Stimulated activated CD8-positive, alpha-beta memory T cell treated with anti-CD3 and anti-CD28 coated beads, Interleukin-7, amount 100 ng/mL, for 48 hours (primary cell): ENCODE data around the gene PEPD.
A peak's percentile ranks its signal among the peaks of the same experiment; 100 is the strongest.

ENCODE experiments used
- DNase-seq, 2 donors: peaks; one replicate each; pipeline ENCODE4 v3.0.0-alpha.2; 2020; ENCODE audit warnings: low read depth in 1 of 2; ENCODE audit errors: extremely low read depth in 1 of 2

The PEPD gene

DNA sequence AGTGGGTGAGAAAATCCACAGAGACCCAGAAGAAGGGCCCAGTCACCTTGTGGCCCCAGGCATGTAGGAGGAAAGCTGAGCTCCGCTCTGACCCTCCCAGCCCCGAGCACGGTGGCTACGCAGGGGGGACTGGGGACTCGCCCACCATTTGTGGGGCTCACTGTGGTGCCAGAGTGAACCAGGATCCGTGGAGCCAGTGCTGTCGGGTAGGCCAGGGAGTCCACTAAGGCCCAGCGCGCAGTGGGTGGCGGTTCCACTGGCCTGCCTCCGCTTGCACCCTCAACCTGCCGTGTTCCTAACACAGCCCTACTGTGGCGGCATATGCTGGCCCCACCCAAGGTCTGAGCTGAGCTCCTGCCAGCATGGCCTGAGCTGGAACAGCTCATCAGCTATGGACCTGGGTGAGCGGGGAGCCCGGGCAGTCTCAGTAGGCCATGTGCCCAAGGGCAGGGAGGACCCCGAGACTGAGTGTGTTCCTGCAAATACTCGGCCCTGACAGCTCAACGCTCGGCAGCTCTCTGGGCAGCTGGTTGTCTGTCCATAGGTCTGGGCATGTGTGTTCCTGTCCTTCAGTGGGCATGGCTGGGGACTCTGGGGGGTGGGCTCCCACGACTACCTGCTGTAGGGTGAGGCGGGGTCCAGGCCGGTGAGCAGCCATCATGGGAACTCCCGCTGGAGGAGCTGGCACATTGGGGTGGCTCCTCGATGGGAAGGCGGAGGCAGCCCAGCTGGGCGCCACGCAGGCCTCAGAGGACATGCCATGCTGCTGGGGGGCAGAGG, 111.5 kb downstream of the PEPD start:
- DNase-seq = no peak

DNA sequence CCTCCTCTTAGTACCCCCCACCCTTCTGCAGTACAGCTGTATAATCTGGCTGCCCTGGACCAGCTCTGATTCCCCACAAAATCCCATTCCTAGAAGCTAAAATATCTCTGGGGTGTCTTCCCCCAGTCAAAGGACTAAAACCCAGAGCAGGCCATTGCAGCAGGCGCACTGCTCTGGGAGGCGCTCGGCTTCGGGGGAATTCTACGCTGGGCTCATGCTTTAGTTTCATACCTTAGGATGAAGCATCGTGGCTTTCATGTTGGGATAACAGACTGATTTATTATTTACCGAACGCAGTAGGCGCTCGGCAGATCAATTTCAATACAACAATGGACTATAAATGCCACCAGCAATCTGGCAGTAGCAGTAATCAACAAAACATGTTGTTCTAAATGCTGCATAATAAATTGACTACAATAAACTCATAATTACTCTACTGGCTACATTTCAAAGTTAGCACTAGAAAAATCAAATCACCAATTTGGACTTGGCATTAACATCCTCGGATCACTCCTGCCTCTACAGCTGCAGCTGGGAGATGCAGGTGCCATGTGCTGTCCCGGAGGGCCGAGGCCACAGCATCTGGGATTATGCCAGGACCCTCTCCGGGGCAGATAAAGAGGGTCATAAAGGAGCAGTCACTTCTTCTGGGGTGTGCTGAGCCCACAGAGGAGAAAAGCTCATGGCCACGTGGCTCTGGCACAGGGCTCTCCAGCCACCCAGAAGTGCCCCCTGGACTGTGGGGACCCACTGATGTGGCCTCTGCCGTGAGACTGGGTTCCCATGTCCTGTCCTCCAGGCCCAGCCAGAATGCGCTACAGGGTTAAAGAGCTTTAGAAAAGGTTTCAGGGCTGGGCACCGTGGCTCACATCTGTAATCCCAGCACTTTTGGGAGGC, 112.8 kb downstream of the PEPD start:
- DNase-seq = no peak

DNA sequence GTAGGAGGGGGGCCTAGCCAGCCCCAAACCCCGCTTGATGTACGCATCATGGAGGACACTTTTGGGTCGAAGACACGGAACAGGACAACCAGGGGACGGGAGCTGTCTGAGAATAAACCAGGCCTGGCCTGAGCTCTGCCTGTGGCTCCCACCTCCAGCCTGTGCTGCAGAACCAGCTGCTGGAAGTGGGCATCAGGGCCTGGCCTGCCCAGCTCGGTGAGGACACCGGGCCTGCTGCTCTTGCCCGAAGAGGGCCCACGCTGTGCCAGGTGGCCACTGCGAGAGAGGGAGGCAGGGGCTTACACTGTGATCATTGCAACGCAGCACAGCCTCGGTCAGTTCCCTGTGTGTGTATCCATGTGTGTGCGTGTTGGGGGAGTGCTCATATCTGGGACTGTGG, 113.5 kb downstream of the PEPD start:
- DNase-seq = no peak

DNA sequence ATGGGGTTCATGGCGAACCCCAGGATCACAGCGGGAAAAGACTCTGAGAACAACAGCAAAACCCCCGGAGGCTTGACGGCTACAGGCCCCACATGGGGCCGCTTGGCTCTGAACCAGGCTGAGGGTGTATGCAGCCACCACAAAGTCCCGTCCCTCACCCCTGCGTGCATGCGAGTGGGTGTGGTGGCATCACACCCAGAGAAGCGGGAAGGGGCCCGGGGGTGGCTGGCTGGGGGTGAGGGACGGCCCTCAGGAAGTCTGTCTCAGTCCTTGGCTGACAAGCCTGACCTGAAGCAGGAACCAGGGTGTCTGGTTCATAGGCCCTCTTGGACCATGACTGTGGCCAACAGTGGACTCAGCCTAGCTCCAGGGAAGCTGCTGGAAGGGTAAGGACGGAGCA, 113.9 kb downstream of the PEPD start:
- DNase-seq = no peak

DNA sequence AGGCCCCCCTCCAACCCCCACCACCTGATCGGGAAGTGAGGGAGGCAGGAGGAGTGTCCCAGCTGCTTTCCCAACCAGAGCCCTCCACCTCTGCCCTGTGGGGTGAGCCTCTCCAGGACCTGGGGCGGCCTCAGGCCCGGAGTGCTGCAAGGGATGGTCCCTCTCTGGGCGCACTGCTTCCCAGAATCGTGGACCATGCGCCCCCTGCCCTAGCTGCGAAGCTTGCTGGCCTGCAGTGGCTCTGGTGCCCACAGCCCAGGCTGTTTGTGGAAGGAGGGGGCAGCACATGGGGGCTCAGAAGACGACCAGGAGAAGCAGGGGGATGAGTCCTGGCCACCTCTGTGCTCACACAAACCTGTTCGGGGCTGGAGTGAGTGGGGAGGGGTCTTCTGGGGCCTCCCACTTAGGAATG, 114.4 kb downstream of the PEPD start:
- no peak for DNase-seq

DNA sequence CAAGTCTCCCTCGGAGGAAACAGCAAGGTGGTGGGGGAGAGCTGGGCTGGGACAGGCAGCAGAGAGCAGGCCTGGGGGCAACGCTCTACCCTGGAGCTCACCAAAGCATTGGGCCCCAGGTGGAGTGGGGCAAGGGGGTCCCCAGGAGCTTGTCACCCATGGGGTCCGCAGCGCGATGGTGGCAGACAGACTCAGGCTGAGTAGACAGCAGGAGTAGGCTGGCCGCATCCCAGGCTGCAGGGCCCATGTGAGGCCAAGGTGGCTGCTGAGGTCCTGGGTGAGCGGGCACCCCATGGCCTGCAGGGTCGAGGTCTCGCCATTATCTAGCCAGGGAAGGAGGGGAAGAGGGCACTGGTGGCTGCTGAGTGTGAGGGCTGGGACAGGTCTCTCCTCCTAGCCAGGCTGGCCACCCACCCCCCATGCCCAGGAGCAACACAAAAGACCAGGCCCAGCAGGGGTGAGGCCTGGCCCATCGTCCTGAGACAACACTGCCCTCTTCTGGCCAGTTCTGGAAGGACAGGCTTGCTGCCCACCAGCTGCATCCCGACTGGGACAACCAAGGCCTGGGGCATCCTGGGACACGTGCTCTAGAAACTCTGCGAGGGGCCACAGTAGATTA, 115.0 kb downstream of the PEPD start:
- peak; percentile 40 to 51 for DNase-seq

DNA sequence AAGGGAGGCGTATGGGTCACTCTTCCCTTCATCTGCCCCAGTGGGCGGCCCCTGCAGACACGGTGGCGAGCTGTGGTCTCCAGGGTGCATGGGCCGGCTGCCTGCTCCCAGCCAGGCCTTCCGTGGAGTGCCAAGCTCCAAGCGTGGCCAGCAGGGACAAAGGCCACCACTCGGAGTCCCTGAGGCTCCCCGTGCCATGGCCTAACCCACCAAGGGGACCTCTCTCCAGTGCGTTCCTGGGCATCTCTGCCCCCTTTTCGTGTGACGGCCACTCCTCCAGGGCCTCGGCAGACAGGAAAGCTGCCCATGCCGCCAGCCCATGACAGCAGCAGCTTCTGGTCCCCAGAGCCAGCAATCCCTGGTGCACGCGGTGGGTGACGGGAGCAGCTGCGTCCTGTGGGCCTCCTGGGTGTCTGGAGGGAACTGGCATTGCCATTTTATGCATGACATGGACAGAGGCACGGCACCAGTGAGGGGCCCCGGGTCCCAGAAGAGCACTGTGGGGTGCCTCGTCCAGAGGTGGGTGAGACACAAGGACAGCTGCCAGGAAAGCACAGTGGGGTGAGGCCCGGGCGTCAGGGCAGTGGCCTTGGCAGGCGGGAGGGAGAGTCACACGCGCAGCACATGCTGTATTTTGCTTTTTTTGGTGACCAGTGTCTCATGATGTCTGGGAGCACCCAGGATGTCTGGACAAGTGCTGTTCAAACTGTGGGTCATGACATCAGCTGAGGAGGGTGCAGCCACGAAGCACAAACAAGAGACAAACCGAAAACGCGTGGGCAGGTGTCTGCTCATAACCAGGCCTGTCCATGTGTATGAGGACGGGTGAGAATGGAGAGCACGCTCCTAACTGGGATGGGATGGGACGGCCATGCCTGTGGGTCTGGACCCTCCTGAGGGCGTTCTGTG, 115.8 kb downstream of the PEPD start:
- DNase-seq = no peak

DNA sequence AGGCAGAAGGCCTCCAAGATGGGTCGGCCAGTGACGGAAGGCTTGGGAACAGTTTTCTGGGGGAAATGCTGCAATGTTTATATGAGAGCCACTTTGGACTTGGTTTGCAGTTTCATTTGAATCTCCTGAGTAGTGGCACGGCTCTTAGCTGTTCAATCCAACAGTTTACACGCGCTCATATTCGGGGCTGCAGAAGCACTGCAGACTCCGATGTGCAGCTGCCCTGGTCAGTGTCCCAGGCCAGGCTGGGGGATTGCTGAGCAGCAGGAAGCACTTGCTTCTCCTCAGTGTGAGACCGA, 116.4 kb downstream of the PEPD start:
- DNase-seq = no peak

DNA sequence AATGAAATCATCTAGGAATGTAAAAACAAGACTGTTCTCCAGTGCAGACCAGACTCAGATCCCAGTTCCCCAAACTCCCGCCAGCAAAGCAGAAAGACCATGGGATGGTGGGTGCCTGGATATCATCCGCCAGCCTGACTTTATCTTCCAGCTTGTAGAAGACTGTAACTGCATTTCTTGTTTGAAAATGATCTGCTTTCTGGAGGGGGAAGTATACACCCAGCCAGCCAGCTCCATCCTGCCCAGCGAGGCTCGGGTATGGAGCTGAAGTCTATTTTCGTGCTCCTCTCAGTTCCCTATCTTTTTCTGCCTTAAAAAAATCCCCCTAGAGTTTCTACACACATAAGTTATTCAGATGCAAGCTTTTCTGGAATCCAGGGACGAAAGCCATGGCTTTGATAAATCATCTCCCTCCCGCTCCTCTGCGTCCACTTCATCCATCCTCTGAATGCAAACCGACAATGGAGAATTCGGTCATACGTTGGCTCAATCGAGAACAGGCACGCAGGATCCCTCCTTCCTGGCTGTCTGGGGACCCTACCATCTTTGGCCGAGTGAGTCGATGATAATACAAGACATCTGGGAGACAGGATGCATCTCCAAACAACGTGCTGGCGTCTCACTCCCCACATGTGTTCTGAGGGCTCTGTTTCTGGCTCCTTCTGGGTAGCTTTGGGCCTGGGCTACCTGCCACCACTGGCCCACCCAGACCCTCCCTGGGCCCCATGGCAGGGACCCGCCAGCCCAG, 116.9 kb downstream of the PEPD start:
- DNase-seq = no peak

DNA sequence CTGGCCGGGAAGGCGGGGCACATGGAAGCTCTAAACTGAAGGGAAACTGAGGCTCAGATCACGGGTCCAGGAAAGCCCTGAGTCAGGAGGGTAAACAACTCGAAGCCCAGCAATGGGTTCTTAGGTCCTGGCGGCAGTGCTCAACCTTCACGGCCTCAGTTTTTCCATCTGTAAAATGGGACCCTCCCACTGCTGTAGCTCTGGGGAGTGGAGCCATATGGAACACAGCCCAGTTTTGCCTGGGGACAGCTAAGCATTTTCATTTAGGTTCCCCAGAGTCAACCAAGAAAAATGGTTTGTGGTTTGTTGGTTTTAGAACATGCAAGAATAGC, 117.7 kb downstream of the PEPD start:
- DNase-seq = no peak

DNA sequence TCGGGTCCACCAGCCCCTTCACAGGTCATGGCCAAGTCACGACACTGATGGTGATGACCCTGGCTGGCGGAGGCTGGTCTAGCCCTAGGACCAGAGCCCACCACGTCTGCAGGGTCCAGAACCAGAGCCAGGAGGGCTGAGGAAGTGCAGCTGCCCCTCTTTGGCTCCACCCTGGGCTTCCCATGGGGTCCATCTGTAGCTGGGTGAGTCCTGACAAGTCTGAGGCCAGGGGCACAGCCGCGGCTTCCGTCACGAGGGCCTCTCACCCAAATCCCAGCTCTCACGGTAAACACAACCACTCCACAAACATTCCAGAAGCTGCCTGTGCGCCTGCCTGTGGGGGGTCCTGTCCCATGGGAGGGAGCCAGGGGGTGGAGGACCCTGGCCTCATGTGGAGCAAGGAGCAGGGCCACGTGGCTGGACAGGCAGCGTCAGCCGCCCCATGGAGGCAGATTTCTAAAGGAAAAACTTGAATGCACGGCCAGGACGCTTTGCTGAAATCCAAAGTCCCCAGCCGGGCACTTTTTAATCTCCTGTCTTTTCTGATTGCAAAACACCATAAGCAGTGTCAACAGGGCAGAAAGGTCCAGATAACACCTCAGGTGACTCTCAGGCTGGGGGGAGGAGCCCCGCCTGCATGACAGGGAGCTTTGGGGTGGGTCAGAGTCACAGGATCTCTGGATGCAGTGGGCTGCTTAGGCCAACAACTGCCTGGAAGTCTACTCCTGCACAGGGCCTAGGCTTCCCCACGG, 118.2 kb downstream of the PEPD start:
- DNase-seq = no peak

DNA sequence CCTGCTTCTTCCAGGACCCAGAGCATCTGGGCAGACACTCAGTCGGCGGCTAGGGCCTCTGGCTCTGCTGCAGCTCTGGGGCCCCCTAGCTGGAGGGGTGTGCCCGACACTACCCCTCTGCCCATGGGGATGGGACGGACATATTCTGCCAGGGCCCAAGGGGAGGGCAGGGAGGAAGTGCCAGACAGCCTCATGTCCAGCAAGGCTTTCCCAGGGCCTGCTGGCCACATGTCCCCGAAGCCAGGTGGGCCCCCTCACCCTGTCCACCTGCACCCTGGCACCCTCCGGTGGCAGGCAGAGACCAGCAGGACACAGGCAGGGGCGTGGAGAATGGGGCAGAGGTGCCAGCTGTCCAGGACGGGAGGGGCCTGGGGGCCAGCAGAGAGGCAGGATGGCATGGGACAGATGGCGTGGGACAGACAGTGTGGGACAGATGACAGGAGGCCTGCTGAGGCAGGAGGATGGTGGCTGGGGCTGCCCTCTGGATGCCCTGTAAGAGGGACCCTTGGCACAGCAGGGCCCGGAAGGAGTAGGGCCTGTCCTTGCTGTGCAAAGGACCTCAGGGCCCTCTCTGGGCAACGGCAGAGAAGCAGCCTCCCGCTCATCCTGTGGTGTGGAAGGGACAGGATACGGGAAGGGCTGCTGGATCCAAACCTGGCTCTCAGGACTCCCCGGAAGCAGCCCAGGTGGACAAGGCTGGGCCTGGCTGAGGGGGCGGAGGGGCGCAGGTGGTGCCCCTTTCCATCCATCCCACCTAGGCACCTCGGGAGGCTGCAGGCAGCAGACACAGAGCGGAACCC, 119.0 kb downstream of the PEPD start:
- no peak for DNase-seq

DNA sequence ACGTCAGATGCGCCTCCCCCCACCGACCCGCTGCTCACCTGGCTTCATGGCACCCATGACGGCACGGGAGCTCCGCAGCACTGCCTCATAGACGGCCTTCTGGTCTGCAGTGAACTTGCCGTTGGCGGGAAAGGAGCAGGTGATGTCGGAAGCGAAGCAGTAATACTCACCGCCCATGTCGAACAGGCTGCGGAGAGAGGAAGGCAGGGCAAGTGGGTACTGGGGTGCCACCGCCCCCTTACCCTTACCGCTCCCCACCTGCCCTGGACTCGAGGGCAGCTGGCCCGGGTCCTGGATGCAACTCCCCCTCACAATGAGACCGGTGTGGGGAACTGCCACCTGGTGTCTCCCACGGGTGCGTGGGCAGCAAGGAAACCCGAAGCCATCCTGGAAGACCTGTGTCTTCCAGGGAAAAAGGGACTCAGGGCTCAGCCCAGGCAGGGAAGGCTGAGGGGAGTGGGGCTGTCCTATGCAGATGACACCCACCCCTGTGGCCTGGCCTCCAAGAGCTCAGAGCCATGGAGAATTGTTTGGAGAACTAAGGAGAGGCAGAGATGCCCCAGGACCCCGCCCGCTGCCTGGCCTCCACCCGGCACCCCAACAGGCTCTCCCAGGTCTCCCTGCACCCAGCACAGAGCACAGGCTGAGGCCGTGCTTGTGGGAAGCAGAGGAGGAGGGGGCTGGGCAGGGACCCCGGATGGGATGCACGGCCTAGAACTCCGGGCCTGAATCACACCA, 119.7 kb downstream of the PEPD start:
- DNase-seq = no peak

DNA sequence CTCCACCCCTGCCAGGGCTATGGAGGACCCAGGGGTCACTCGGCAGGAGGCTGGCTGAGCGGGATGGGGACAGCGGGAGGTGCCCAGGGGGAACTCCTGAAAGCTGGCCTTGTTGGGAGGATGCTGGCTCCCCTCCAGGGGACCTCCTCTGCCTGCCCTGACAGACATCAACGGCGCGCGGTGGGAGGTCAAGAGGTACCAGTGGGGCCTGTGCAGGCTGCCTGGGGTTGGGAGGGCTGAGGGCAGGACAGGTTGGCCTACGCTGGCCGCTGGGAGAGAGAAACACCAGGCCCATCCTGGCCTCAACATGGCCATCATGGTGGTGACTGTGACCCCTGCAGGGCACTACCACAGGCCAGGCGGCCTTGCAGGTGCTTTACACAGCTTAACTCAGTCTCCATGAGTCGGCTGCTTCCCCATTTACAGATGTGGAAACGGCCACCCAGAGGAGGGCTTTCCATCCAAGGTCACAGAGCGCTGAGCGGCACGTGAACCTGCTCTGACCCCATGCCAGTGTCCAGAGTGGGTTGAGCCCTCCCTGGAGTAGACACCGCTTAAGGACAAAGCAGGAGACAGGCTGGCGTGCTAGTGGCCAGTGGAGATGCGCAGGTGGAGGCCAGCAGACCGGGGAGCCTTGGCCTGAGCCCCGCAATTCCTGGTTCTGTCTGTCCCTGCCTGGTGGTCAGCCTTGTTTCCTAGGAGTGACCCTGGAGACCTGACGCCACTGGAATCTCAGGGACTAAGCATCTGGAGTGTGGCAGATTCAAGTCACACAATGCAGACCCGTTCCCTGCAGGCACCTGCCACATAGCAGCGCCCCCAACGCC, 120.5 kb downstream of the PEPD start:
- DNase-seq = no peak

DNA sequence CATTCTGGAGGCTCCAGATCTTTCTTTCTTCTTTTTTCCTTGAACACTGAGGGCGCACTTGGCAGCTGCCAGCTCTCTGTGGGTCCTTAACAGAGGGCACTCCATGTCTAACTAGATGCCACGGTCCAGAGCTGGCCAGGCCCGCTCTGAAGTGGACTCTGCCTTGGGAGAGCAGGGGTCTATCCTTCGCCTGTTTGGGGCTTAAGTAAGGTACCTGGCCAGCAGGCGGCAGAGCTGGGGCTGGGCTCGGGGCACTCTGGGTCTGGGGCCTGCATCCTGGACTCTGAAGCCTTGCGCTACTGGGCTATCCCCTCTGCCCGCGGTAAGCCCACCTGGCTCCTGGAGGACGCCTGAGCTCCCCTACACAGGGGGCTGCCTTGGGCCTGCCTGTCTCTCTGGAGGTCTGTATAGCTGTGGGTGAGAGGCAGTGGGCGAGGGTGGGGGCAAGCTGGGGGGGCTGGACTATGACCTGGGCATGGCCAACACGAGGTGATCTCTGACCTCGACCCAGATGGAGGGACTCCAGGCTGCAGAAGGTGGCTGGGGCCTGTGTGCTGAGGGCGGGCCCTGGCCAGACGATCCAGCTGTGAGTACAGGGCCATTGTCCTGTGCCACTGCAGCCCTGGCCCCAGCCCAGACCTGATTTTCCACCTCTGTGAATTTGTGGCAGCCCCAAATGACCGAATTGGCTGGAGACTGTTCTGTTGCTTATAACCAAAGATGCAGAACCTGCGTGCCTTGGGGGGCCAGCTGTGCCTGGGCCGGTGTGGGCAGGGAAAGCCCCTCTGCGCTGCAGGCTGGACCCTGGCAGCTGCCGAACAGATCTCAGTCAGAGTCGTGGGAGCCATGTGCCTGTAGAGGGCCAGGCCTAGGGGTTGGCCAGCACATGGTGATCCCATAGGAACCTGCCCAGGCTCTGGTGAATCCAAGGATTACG, 121.6 kb downstream of the PEPD start:
- DNase-seq = no peak

DNA sequence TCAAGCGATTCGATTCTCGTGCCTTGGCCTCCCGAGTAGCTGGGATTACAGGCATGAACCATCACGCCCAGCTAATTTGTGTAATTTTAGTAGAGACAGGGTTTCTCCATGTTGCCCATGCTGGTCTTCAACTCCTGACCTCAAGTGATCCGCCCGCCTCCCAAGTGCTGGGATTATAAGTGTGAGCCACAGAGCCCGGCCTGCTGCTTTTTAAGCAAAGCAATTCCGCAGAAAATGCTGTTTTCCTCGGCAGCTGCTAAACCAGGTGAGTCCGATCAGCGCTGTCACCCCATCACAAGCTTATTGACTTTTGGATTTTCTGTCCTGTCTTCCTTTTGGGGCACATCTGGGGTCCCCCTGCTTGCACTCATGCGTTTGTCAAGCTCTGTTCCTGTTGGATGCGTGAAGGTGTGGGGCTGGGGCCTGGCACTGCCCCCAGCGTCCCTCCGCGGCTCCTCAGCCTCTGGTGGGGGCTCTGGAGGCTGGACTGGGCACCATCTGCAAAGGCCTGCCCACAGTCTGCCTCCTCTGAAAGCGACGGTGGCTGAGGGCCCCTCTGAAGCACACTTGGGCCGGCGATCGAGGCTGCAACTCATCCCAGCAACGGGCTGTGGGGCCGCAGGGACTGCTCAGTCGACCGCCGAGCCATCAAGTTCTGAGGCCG, 122.4 kb downstream of the PEPD start:
- DNase-seq = no peak
